ENCODE results near the gene CDRT4.

GRCh38 chr17:15386083-15386482 lies 81.3 kb downstream of the CDRT4 start:
- TF ChIP-seq GATA2 (IDR thresholded peaks at IDR 0.05; ENCODE audit: low read depth, low read length) (no peak), GATA3 (IDR thresholded peaks at IDR 0.05; ENCODE audit: low read depth, low read length) (no peak)

Data from SH-SY5Y (cell line).